Muscle layer of colon (tissue), 2 donors: ENCODE data around the gene LCNL1.

Source experiments
- H3K27ac ChIP-seq: one replicate; pipeline ENCODE4 v1.7.0; 2013; ENCODE audit warnings: low read depth, mild to moderate bottlenecking, low read length, moderate library complexity
- H3K27me3 ChIP-seq, 2 donors: one replicate each; pipeline ENCODE4 v1.7.0; 2013; ENCODE audit warnings: low read length in 2 of 2, mild to moderate bottlenecking in 2 of 2; ENCODE audit not compliant: insufficient read depth in 2 of 2, control insufficient read depth in 1 of 2
- H3K36me3 ChIP-seq: one replicate; pipeline ENCODE4 v1.7.0; 2013; ENCODE audit warnings: mild to moderate bottlenecking, low read length; ENCODE audit not compliant: insufficient read depth
- H3K4me1 ChIP-seq: one replicate; pipeline ENCODE4 v1.7.0; 2013; ENCODE audit warnings: mild to moderate bottlenecking, low read length; ENCODE audit not compliant: insufficient read depth
- H3K4me3 ChIP-seq, 2 donors: one replicate each; pipeline ENCODE4 v1.7.0; 2013; ENCODE audit warnings: low read length in 2 of 2, low read depth in 1 of 2, mild to moderate bottlenecking in 1 of 2, moderate library complexity in 1 of 2
- H3K9ac ChIP-seq: one replicate; pipeline ENCODE4 v1.7.0; 2013; ENCODE audit warnings: low read length
- H3K9me3 ChIP-seq: one replicate; pipeline ENCODE4 v1.7.0; 2013; ENCODE audit warnings: mild to moderate bottlenecking, low read length
- donor health status: abdominal sarcoma.
- donor health status: Adenocarcinoma of cecum.

LCNL1 gene

GRCh38 chr9:136949239-136949816 lies 33.5 kb upstream of the LCNL1 start:
- peaks cover 3% of the 10 kb centered on the region for H3K4me1 ChIP-seq
- H3K36me3 ChIP-seq = no peaks in the 10 kb centered on the region
- H3K9ac ChIP-seq = no peak overlapping the region
- peak overlapping the region; percentile 58 for H3K27ac ChIP-seq
- H3K4me3 ChIP-seq = peak overlapping the region; percentile 38 to 75
- no peaks in the 10 kb centered on the region for H3K27me3 ChIP-seq
- no peaks in the 10 kb centered on the region for H3K9me3 ChIP-seq

GRCh38 chr9:136949817-136950655 lies 32.8 kb upstream of the LCNL1 start:
- no peaks in the 10 kb centered on the region for H3K27me3 ChIP-seq
- H3K4me1 ChIP-seq = peaks cover under 1% of the 10 kb centered on the region
- peak overlapping the region; percentile 58 for H3K27ac ChIP-seq
- peak overlapping the region; percentile 24 for H3K9ac ChIP-seq
- no peaks in the 10 kb centered on the region for H3K36me3 ChIP-seq
- peak overlapping the region; percentile 38 to 75 for H3K4me3 ChIP-seq
- no peaks in the 10 kb centered on the region for H3K9me3 ChIP-seq

GRCh38 chr9:136950656-136951276 lies 32.0 kb upstream of the LCNL1 start:
- Histone ChIP-seq H3K9me3 (no peaks in the 10 kb centered on the region), H3K4me3 (peak overlapping the region; percentile 38 to 75), H3K27me3 (no peaks in the 10 kb centered on the region), H3K9ac (peak overlapping the region; percentile 24), H3K4me1 (no peaks in the 10 kb centered on the region), H3K27ac (peak overlapping the region; percentile 36), H3K36me3 (no peaks in the 10 kb centered on the region)

GRCh38 chr9:136951541-136952320 lies 31.1 kb upstream of the LCNL1 start, which contains the start of gene LCN12:
LCN12 (plus strand) TSS chr9:136952273; CDS start chr9:136952328, 55 bp downstream.
- no peak within 1 kb of the TSS for H3K9ac ChIP-seq
- H3K9me3 ChIP-seq = no peaks in the 10 kb centered on the region
- H3K36me3 ChIP-seq = no peaks in the 10 kb centered on the region
- H3K27ac ChIP-seq = no peak within 1 kb of the TSS
- H3K27me3 ChIP-seq = no peaks in the 10 kb centered on the region
- H3K4me1 ChIP-seq = no peaks in the 10 kb centered on the region
- H3K4me3 ChIP-seq = no peak within 1 kb of the TSS

- Histone ChIP-seq H3K27ac (no peak overlapping the region), H3K27me3 (no peaks in the 10 kb centered on the region), H3K9me3 (no peaks in the 10 kb centered on the region), H3K9ac (no peak overlapping the region), H3K36me3 (no peaks in the 10 kb centered on the region), H3K4me1 (no peaks in the 10 kb centered on the region), H3K4me3 (no peak overlapping the region)
Measured at GRCh38 chr9:136952321-136952850, 30.4 kb upstream of the LCNL1 start.

- H3K9ac ChIP-seq = no peak overlapping the region
- no peaks in the 10 kb centered on the region for H3K9me3 ChIP-seq
- H3K27ac ChIP-seq = no peak overlapping the region
- H3K4me1 ChIP-seq = no peaks in the 10 kb centered on the region
- no peaks in the 10 kb centered on the region for H3K36me3 ChIP-seq
- no peak overlapping the region for H3K4me3 ChIP-seq
- H3K27me3 ChIP-seq = no peaks in the 10 kb centered on the region
Measured at GRCh38 chr9:136952876-136953770, 29.7 kb upstream of the LCNL1 start.

- Histone ChIP-seq H3K27ac (no peak overlapping the region), H3K9me3 (no peaks in the 10 kb centered on the region), H3K4me3 (no peak overlapping the region), H3K4me1 (no peaks in the 10 kb centered on the region), H3K36me3 (no peaks in the 10 kb centered on the region), H3K9ac (no peak overlapping the region), H3K27me3 (no peaks in the 10 kb centered on the region)
Measured at GRCh38 chr9:136953771-136954269, 29.0 kb upstream of the LCNL1 start.

GRCh38 chr9:136954270-136955083 lies 28.3 kb upstream of the LCNL1 start:
- Histone ChIP-seq H3K4me3 (no peak overlapping the region), H3K9ac (no peak overlapping the region), H3K9me3 (no peaks in the 10 kb centered on the region), H3K36me3 (no peaks in the 10 kb centered on the region), H3K27me3 (no peaks in the 10 kb centered on the region), H3K27ac (no peak overlapping the region), H3K4me1 (no peaks in the 10 kb centered on the region)

GRCh38 chr9:136955202-136955942 lies 27.4 kb upstream of the LCNL1 start:
- H3K4me3 ChIP-seq = no peak overlapping the region
- no peaks in the 10 kb centered on the region for H3K9me3 ChIP-seq
- no peaks in the 10 kb centered on the region for H3K4me1 ChIP-seq
- H3K27ac ChIP-seq = no peak overlapping the region
- no peak overlapping the region for H3K9ac ChIP-seq
- H3K27me3 ChIP-seq = no peaks in the 10 kb centered on the region
- no peaks in the 10 kb centered on the region for H3K36me3 ChIP-seq
